CD14-positive monocyte (primary cell): ENCODE results near the gene TAP2. TPM values are rescaled to one million over a fixed set of nuclear protein-coding genes. Genes with fewer than 3 reads are reported as not detected.

Experiments used
- DNase-seq, 3 donors: peaks; one replicate each; pipeline ENCODE4 v3.0.0-alpha.2; 2011 to 2022
- H2AFZ ChIP-seq: 2 replicates; pipeline ENCODE4 v1.6.0; 2012; ENCODE audit warnings: mild to moderate bottlenecking, low read depth, low read length, inconsistent platforms; ENCODE audit not compliant: insufficient read depth, poor library complexity, severe bottlenecking
- H3K27ac ChIP-seq, 2 donors: 1 replicate in 1 of 2; 2 replicates in 1 of 2; pipeline ENCODE4 v1.5.1; 2012 to 2013; ENCODE audit warnings: low read length in 2 of 2, control low read depth in 1 of 2, inconsistent platforms in 1 of 2, low read depth in 1 of 2, mild to moderate bottlenecking in 1 of 2
- H3K27me3 ChIP-seq, 2 donors: one replicate each; pipeline versions ENCODE4 v1.6.0 to v1.6.1; 2011 to 2013; ENCODE audit warnings: low read length in 2 of 2; ENCODE audit not compliant: control insufficient read depth in 2 of 2, insufficient read depth in 2 of 2
- H3K36me3 ChIP-seq, 2 donors: replicated peaks in 1 of 2; 1 replicate in 1 of 2; 2 replicates in 1 of 2; pipeline versions ENCODE4 v1.5.1 to v1.6.1; 2012 to 2013; ENCODE audit warnings: low read length in 2 of 2, control low read depth in 1 of 2, inconsistent platforms in 1 of 2, mild to moderate bottlenecking in 1 of 2; ENCODE audit not compliant: insufficient read depth in 2 of 2, control insufficient read depth in 1 of 2
- H3K4me1 ChIP-seq, 2 donors: 1 replicate in 1 of 2; 2 replicates in 1 of 2; pipeline versions ENCODE4 v1.5.1 to v1.6.1; 2012 to 2013; ENCODE audit warnings: low read length in 2 of 2, control low read depth in 1 of 2, inconsistent platforms in 1 of 2, mild to moderate bottlenecking in 1 of 2, moderate library complexity in 1 of 2; ENCODE audit not compliant: insufficient read depth in 2 of 2, control insufficient read depth in 1 of 2
- H3K4me2 ChIP-seq: replicated peaks from 2 replicates; pipeline ENCODE3; 2012; ENCODE audit warnings: low read length, moderate library complexity, mild to moderate bottlenecking; ENCODE audit not compliant: poor library complexity, severe bottlenecking; ENCODE audit errors: extremely low read depth
- H3K4me3 ChIP-seq, 3 experiments: fragments of 200-600 bp in 1 of 3; sonication (generic) in 1 of 3; replicated peaks in 1 of 3; 1 replicate in 2 of 3; 2 replicates in 1 of 3; pipeline ENCODE4 v1.5.1; 2011 to 2013; ENCODE audit warnings: low read length in 3 of 3, mild to moderate bottlenecking in 3 of 3, control low read depth in 2 of 3, low read depth in 2 of 3, inconsistent platforms in 1 of 3, moderate library complexity in 1 of 3
- H3K79me2 ChIP-seq: 2 replicates; pipeline ENCODE4 v1.6.0; 2012; ENCODE audit warnings: mild to moderate bottlenecking, control low read depth, inconsistent platforms, low read length, moderate library complexity; ENCODE audit not compliant: insufficient read depth
- H3K9ac ChIP-seq: 2 replicates; pipeline ENCODE4 v1.6.0; 2017; ENCODE audit warnings: low read length, mild to moderate bottlenecking; ENCODE audit not compliant: insufficient read depth, poor library complexity, severe bottlenecking
- H3K9me3 ChIP-seq, 2 donors: replicated peaks in 1 of 2; 1 replicate in 1 of 2; 2 replicates in 1 of 2; pipeline versions ENCODE4 v1.5.1 to v1.6.1; 2012 to 2013; ENCODE audit warnings: low read length in 2 of 2, control low read depth in 1 of 2; ENCODE audit not compliant: control insufficient read depth in 1 of 2, insufficient read depth in 1 of 2
- H4K20me1 ChIP-seq: 2 replicates; pipeline ENCODE4 v1.6.0; 2012; ENCODE audit warnings: mild to moderate bottlenecking, low read length, control low read depth, moderate library complexity; ENCODE audit not compliant: insufficient read depth
- H3K27ac Mint-ChIP-seq, 7 donors: one replicate each; pipeline ENCODE4 v1.8.0; 2020; ENCODE audit warnings: mild to moderate bottlenecking in 7 of 7, mixed read lengths in 7 of 7, moderate library complexity in 6 of 7, inconsistent platforms in 2 of 7
- H3K27me3 Mint-ChIP-seq, 3 donors: one replicate each; pipeline ENCODE4 v1.8.0; 2021 to 2022; ENCODE audit warnings: low read depth in 3 of 3, mild to moderate bottlenecking in 3 of 3, mixed read lengths in 3 of 3, moderate library complexity in 3 of 3, inconsistent platforms in 1 of 3
- H3K36me3 Mint-ChIP-seq, 2 donors: one replicate each; pipeline ENCODE4 v1.8.0; 2020; ENCODE audit warnings: mixed read lengths in 2 of 2, inconsistent platforms in 1 of 2, mild to moderate bottlenecking in 1 of 2
- H3K4me1 Mint-ChIP-seq: one replicate; pipeline ENCODE4 v1.8.0; 2020; ENCODE audit warnings: mild to moderate bottlenecking, mixed read lengths
- H3K4me3 Mint-ChIP-seq, 2 donors: one replicate each; pipeline ENCODE4 v1.8.0; 2020; ENCODE audit warnings: mild to moderate bottlenecking in 2 of 2, mixed read lengths in 2 of 2, moderate library complexity in 1 of 2
- H3K9me3 Mint-ChIP-seq, 7 donors: one replicate each; pipeline ENCODE4 v1.8.0; 2020 to 2022; ENCODE audit warnings: mixed read lengths in 7 of 7, mild to moderate bottlenecking in 6 of 7, moderate library complexity in 6 of 7, inconsistent platforms in 2 of 7
- WGBS: methylation state at CpG from one replicate; pipeline ENCODE4 v1.1.5; 2013; ENCODE audit warnings: missing lambda C conversion rate; ENCODE audit not compliant: insufficient coverage; 5-methylcytosine and 5-hydroxymethylcytosine counted together
- intact Hi-C, 2 donors: fragments of 100-400 bp; cut with micrococcal nuclease; formaldehyde crosslinking; loops; one replicate each; pipeline versions ENCODE4 v1.15.0 to v1.15.1; 2023
- polyA plus RNA-seq, 3 donors: library from polyadenylated mRNA; depleted of rRNA in 1 of 3; unstranded in 2 of 3; stranded (reverse) in 1 of 3; fragments of 300-500 nt in 2 of 3; fragments of >200 nt in 1 of 3; fragmentation: Illumina TruSeq in 2 of 3; gene quantifications; 1 replicate in 2 of 3; 2 replicates in 1 of 3; pipeline ENCODE4 v1.2.3, GENCODE V29; 2012 to 2021
- TF ChIP-seq, protein P1 (sequence below): fragments of 200-600 bp; IDR thresholded peaks from one replicate; pipeline ENCODE4 v1.8.0; 2022; ENCODE audit warnings: antibody characterized with exemption, mild to moderate bottlenecking

Gene TAP2
- polyA plus RNA-seq, 3 donors: 12.6 to 48.7 (median 25.9) TPM

DNA sequence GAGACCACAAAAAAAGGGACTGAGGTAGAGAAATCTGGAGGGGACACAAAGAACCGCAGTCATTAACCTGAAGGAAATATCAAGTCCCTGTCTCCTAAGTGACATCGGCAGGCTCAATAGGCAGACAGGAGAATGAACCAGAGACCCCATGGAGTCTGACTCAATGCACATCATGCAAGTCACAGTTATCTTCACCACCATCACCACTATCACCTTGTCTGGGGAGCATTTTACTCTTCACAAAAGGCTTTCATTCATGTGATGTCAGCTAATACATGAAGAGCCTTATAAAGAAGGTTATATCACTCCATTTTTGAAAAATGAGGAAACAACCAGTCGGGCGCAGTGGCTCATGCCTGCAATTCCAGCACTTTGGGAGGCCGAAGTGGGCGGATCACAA is 10.6 kb upstream of the TAP2 start:
- H3K9me3 ChIP-seq: no peaks in the 10 kb centered on the region
- H3K4me1 ChIP-seq: peaks cover 49 to 67% of the 10 kb centered on the region in 2 donors
- WGBS: 97% methylated on average over 4 of the region's 6 CpGs
- no peak overlapping the region for H3K4me2 ChIP-seq
- Mint-ChIP-seq H3K27me3 (peaks cover 0 to 8% (median 0%) of the 10 kb centered on the region in 3 donors), H3K36me3 (peaks cover 63 to 72% of the 10 kb centered on the region in 2 donors), H3K4me1 (peaks cover 74% of the 10 kb centered on the region), H3K9me3 (peaks cover 0 to 10% (median 3%) of the 10 kb centered on the region in 7 donors), H3K4me3 (no peak overlapping the region), H3K27ac (peak overlapping the region in 2 of 7 donors; percentile 43 to 44)
- intact Hi-C loops: no loop called here
- H4K20me1 ChIP-seq: peaks cover 77% of the 10 kb centered on the region
- no peak overlapping the region for H2AFZ ChIP-seq
- peaks cover 96% of the 10 kb centered on the region for H3K79me2 ChIP-seq
- no peak overlapping the region for H3K9ac ChIP-seq
- no peak for DNase-seq
- TF ChIP-seq, protein P1, sequence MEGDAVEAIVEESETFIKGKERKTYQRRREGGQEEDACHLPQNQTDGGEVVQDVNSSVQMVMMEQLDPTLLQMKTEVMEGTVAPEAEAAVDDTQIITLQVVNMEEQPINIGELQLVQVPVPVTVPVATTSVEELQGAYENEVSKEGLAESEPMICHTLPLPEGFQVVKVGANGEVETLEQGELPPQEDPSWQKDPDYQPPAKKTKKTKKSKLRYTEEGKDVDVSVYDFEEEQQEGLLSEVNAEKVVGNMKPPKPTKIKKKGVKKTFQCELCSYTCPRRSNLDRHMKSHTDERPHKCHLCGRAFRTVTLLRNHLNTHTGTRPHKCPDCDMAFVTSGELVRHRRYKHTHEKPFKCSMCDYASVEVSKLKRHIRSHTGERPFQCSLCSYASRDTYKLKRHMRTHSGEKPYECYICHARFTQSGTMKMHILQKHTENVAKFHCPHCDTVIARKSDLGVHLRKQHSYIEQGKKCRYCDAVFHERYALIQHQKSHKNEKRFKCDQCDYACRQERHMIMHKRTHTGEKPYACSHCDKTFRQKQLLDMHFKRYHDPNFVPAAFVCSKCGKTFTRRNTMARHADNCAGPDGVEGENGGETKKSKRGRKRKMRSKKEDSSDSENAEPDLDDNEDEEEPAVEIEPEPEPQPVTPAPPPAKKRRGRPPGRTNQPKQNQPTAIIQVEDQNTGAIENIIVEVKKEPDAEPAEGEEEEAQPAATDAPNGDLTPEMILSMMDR: no peak
- H3K27ac ChIP-seq: peak overlapping the region in 1 of 2 donors; percentile 20
- peaks cover 55 to 64% of the 10 kb centered on the region in 2 donors for H3K36me3 ChIP-seq
- no peak overlapping the region for H3K4me3 ChIP-seq
- H3K27me3 ChIP-seq: no peaks in the 10 kb centered on the region

DNA sequence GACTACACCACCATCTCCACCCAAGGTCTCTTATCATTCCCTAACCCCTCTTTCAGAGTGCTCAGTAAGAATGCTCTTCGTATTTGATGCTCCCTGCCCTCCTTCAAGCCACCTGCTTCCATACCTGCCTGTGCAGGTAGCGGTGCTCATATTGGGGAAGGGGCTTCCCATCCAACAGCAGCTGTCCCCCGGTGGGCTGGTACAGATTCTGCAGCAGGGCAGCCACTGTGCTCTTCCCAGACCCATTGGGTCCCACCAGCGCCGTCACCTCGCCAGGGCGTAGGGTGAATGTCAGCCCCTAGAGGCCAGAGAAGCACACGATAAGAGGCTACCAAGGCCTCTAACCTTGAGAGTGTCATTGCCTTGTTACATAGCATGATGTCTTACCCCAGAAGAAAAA is 9.3 kb upstream of the TAP2 start:
- Histone ChIP-seq H3K27me3 (no peaks in the 10 kb centered on the region), H3K4me2 (no peak overlapping the region), H3K9me3 (no peaks in the 10 kb centered on the region), H4K20me1 (peaks cover 73% of the 10 kb centered on the region), H3K4me3 (no peak overlapping the region), H2AFZ (no peak overlapping the region), H3K9ac (no peak overlapping the region), H3K27ac (no peak overlapping the region), H3K36me3 (peaks cover 55 to 64% of the 10 kb centered on the region in 2 donors), H3K79me2 (peaks cover 99% of the 10 kb centered on the region), H3K4me1 (peaks cover 56 to 75% of the 10 kb centered on the region in 2 donors)
- H3K27ac Mint-ChIP-seq: peak overlapping the region in 3 of 7 donors; percentile 28 to 58 (median 44)
- intact Hi-C loops: no loop called here
- peaks cover 66 to 75% of the 10 kb centered on the region in 2 donors for H3K36me3 Mint-ChIP-seq
- H3K9me3 Mint-ChIP-seq: peaks cover 0 to 10% (median 3%) of the 10 kb centered on the region in 7 donors
- no peak for DNase-seq
- peaks cover 80% of the 10 kb centered on the region for H3K4me1 Mint-ChIP-seq
- WGBS: 99% methylated on average over 8 of the region's 8 CpGs
- H3K4me3 Mint-ChIP-seq: no peak overlapping the region
- H3K27me3 Mint-ChIP-seq: peaks cover 0 to 8% (median 0%) of the 10 kb centered on the region in 3 donors
- TF ChIP-seq, protein P1: no peak
